Dedifferentiated amniotic fluid mesenchymal stem cell (primary cell): ENCODE results near the gene RFC4.
A peak's percentile ranks its signal among the peaks of the same experiment; 100 is the strongest.
"Not testable (repeated sequence)": the region's sequence is repeated elsewhere in the genome, so short reads cannot be mapped to it uniquely, and the experiment has no call there.

Experiments used
- DNase-seq: peaks from one replicate; pipeline ENCODE4 v3.0.0-alpha.2; 2016; ENCODE audit errors: extremely low spot score

Gene RFC4

GRCh38 chr3:186806089-186807055 lies at the start of gene RFC4:
RFC4 (minus strand) TSS chr3:186806482; CDS start chr3:186804713, 1,769 bp downstream.
- DNase-seq: peak; percentile 53

GRCh38 chr3:186854954-186855353 lies 48.7 kb upstream of the RFC4 start:
- no peak for DNase-seq

- no peak for DNase-seq
Observed at GRCh38 chr3:186854146-186854545, 47.9 kb upstream of the RFC4 start.

GRCh38 chr3:186852994-186853393 lies 46.7 kb upstream of the RFC4 start:
- no peak for DNase-seq

- not testable (repeated sequence) for DNase-seq
Observed at GRCh38 chr3:186851835-186852234, 45.6 kb upstream of the RFC4 start.

GRCh38 chr3:186849374-186849975 lies 43.2 kb upstream of the RFC4 start:
- no peak for DNase-seq

- no peak for DNase-seq
Observed at GRCh38 chr3:186847437-186847836, 41.2 kb upstream of the RFC4 start.

GRCh38 chr3:186845756-186846155 lies 39.5 kb upstream of the RFC4 start:
- no peak for DNase-seq

- DNase-seq: no peak
Observed at GRCh38 chr3:186844908-186845307, 38.6 kb upstream of the RFC4 start.

- no peak for DNase-seq
Observed at GRCh38 chr3:186843039-186843432, 36.8 kb upstream of the RFC4 start.

- no peak for DNase-seq
Observed at GRCh38 chr3:186842426-186843038, 36.2 kb upstream of the RFC4 start, which contains the start of gene ADIPOQ. ADIPOQ (plus strand) TSS chr3:186842710; CDS start chr3:186853059, 10,349 bp downstream.

- DNase-seq: no peak
Observed at GRCh38 chr3:186841620-186842019, 35.3 kb upstream of the RFC4 start.

GRCh38 chr3:186839874-186840641 lies 33.8 kb upstream of the RFC4 start:
- DNase-seq: peak; percentile 82

- DNase-seq: no peak
Observed at GRCh38 chr3:186832276-186832675, 26.0 kb upstream of the RFC4 start.

GRCh38 chr3:186831798-186832197 lies 25.5 kb upstream of the RFC4 start:
- DNase-seq: no peak

- no peak for DNase-seq
Observed at GRCh38 chr3:186828340-186828739, 22.1 kb upstream of the RFC4 start.

- DNase-seq: peak; percentile 54
Observed at GRCh38 chr3:186826976-186827857, 20.9 kb upstream of the RFC4 start.

GRCh38 chr3:186826410-186826975 lies 20.2 kb upstream of the RFC4 start:
- no peak for DNase-seq

GRCh38 chr3:186825872-186826409 lies 19.7 kb upstream of the RFC4 start:
- no peak for DNase-seq

GRCh38 chr3:186825294-186825821 lies 19.1 kb upstream of the RFC4 start:
- no peak for DNase-seq
